Upper lobe of left lung (tissue), 6 donors: ENCODE measurements around the gene NFKBIL1. TPM values are rescaled to one million over a fixed set of nuclear protein-coding genes. Genes with fewer than 3 reads are reported as not detected.
"Not testable (repeated sequence)": the region's sequence is repeated elsewhere in the genome, so short reads cannot be mapped to it uniquely, and the experiment has no call there.

ENCODE experiments used
- ATAC-seq, 2 donors: fragments of 200-7000 bp; cut with Tn5 transposase; one replicate each; pipeline ENCODE4 v1.9.1; 2022; ENCODE audit warnings: mild to moderate bottlenecking in 2 of 2, moderate library complexity in 2 of 2; ENCODE audit not compliant: low FRiP score in 2 of 2
- DNase-seq, 2 donors: peaks; one replicate each; pipeline ENCODE4 v3.0.0-alpha.2; 2019 to 2020
- H3K27ac ChIP-seq, 4 donors: fragments of 200-600 bp; sonication (generic); one replicate each; pipeline ENCODE4 v1.5.1; 2016 to 2019
- H3K27me3 ChIP-seq, 4 donors: fragments of 200-600 bp; sonication (generic); one replicate each; pipeline ENCODE4 v1.5.1; 2017 to 2019
- H3K36me3 ChIP-seq, 4 donors: fragments of 200-600 bp; sonication (generic); one replicate each; pipeline ENCODE4 v1.5.1; 2016 to 2019
- H3K4me1 ChIP-seq, 4 donors: fragments of 200-600 bp; sonication (generic); one replicate each; pipeline ENCODE4 v1.5.1; 2018 to 2019
- H3K4me3 ChIP-seq, 4 donors: fragments of 200-600 bp; sonication (generic); one replicate each; pipeline ENCODE4 v1.5.1; 2017 to 2019; ENCODE audit warnings: mild to moderate bottlenecking in 2 of 4, moderate library complexity in 1 of 4
- H3K9me3 ChIP-seq, 4 donors: fragments of 200-600 bp; sonication (generic); one replicate each; pipeline ENCODE4 v1.5.1; 2018 to 2019
- CTCF ChIP-seq, 6 experiments: fragments of 450-650 bp in 4 of 6; fragments of 200-600 bp in 2 of 6; sonication (generic) in 2 of 6; IDR thresholded peaks; one replicate each; pipeline ENCODE4 v1.5.1; 2016 to 2019; ENCODE audit warnings: antibody characterized with exemption in 6 of 6
- EP300 ChIP-seq, 4 donors: sonication (generic); formaldehyde crosslinking; IDR thresholded peaks; one replicate each; pipeline ENCODE4 v1.5.1; 2017; ENCODE audit warnings: antibody characterized with exemption in 4 of 4, control low read depth in 2 of 4
- POLR2A ChIP-seq, 4 donors: fragments of 450-650 bp; IDR thresholded peaks; one replicate each; pipeline ENCODE4 v1.5.1; 2016 to 2017; ENCODE audit warnings: antibody characterized with exemption in 4 of 4, mild to moderate bottlenecking in 2 of 4
- POLR2AphosphoS5 ChIP-seq, 2 donors: sonication (generic); formaldehyde crosslinking; IDR thresholded peaks; one replicate each; pipeline ENCODE4 v1.5.1; 2017; ENCODE audit warnings: antibody characterized with exemption in 2 of 2
- WGBS, 2 donors: methylation state at CpG; one replicate each; pipeline ENCODE4 v1.1.5; 2017 to 2018; 5-methylcytosine and 5-hydroxymethylcytosine counted together
- total RNA-seq, 6 donors: library from RNA; depleted of rRNA in 4 of 6; stranded (reverse); fragments of >200 nt in 4 of 6; gene quantifications; one replicate each; pipeline versions ENCODE4 v1.1.0 to v1.2.1, GENCODE V29; 2016 to 2021
- donor health status: DM: no; HTN: no; CAD: no; lungs with moderate emphysema.
- donor health status: DM: no; HTN: yes; CAD: no; lungs with severe emphysema.

NFKBIL1 gene
- total RNA-seq, 6 donors from 2014 or later = 18.2 to 45.1 (median 23.8) TPM

- H3K36me3 ChIP-seq = no peaks in the 10 kb centered on the region
- peak within 1 kb of the TSS; percentile 43 to 84 (median 66) for H3K27ac ChIP-seq
- ATAC-seq (peak; percentile 48 to 68), DNase-seq (peak in 1 of 2 donors; percentile 63)
- H3K4me3 ChIP-seq = peak within 1 kb of the TSS in 2 of 4 donors; percentile 22 to 34
- H3K4me1 ChIP-seq = peaks cover 20 to 45% (median 30%) of the 10 kb centered on the region in 4 donors
- 23 to 24% methylated on average over 1 of the region's 1 CpG for WGBS, 2 donors
- no peaks in the 10 kb centered on the region for H3K9me3 ChIP-seq
- no peak for TF ChIP-seq EP300 (IDR thresholded peaks at IDR 0.05)
- TF ChIP-seq POLR2A (IDR thresholded peaks at IDR 0.05) = peak in 1 of 4 donors; percentile 7
- no peaks in the 10 kb centered on the region for H3K27me3 ChIP-seq
Measured at GRCh38 chr6:31586008-31586407, 38.6 kb downstream of the NFKBIL1 start, which contains the start of gene LST1. TSS of gene LST1 (plus strand) at chr6:31586277. CDS start at chr6:31587300, 1,023 bp downstream.

- DNase-seq (peak; percentile 51 to 75), ATAC-seq (peak; percentile 69 to 78)
- peaks cover 17 to 40% (median 27%) of the 10 kb centered on the region in 4 donors for H3K4me1 ChIP-seq
- 48 to 53% methylated on average over 7 to 8 of the region's 9 CpGs for WGBS, 2 donors
- no peak for TF ChIP-seq POLR2A (IDR thresholded peaks at IDR 0.05)
- no peak for TF ChIP-seq POLR2AphosphoS5 (IDR thresholded peaks at IDR 0.05)
- TF ChIP-seq CTCF (IDR thresholded peaks at IDR 0.05) = no peak
- TF ChIP-seq EP300 (IDR thresholded peaks at IDR 0.05) = no peak
- no peaks in the 10 kb centered on the region for H3K27me3 ChIP-seq
- H3K4me3 ChIP-seq = peak overlapping the region in 2 of 4 donors; percentile 22 to 34
- peak overlapping the region; percentile 43 to 84 (median 66) for H3K27ac ChIP-seq
- no peaks in the 10 kb centered on the region for H3K36me3 ChIP-seq
- H3K9me3 ChIP-seq = no peaks in the 10 kb centered on the region
Measured at GRCh38 chr6:31586599-31587281, 39.3 kb downstream of the NFKBIL1 start.

GRCh38 chr6:31587791-31588777 is 40.7 kb downstream of the NFKBIL1 start:
- Histone ChIP-seq H3K27ac (peak overlapping the region; percentile 43 to 84 (median 66)), H3K9me3 (no peaks in the 10 kb centered on the region), H3K4me3 (peak overlapping the region in 3 of 4 donors; percentile 9 to 34 (median 22)), H3K4me1 (peaks cover 8 to 32% (median 18%) of the 10 kb centered on the region in 4 donors), H3K36me3 (no peaks in the 10 kb centered on the region), H3K27me3 (no peaks in the 10 kb centered on the region)
- no peak for TF ChIP-seq POLR2AphosphoS5 (IDR thresholded peaks at IDR 0.05)
- ATAC-seq (no peak), DNase-seq (no peak)
- WGBS, 2 donors = 59 to 64% methylated on average over 11 to 12 of the region's 12 CpGs

- TF ChIP-seq CTCF (IDR thresholded peaks at IDR 0.05) = no peak
- TF ChIP-seq POLR2AphosphoS5 (IDR thresholded peaks at IDR 0.05) = no peak
- TF ChIP-seq EP300 (IDR thresholded peaks at IDR 0.05) = no peak
- TF ChIP-seq POLR2A (IDR thresholded peaks at IDR 0.05) = no peak
- DNase-seq (no peak), ATAC-seq (no peak)
- Histone ChIP-seq H3K4me3 (no peak overlapping the region), H3K4me1 (peaks cover 8 to 32% (median 18%) of the 10 kb centered on the region in 4 donors), H3K27ac (no peak overlapping the region), H3K27me3 (no peaks in the 10 kb centered on the region), H3K36me3 (no peaks in the 10 kb centered on the region), H3K9me3 (no peaks in the 10 kb centered on the region)
- 47 to 55% methylated on average over 9 of the region's 9 CpGs for WGBS, 2 donors
Measured at GRCh38 chr6:31588871-31589650, 41.7 kb downstream of the NFKBIL1 start.

GRCh38 chr6:31590691-31591090 is 43.3 kb downstream of the NFKBIL1 start:
- 81 to 90% methylated on average over 5 of the region's 5 CpGs for WGBS, 2 donors
- H3K27me3 ChIP-seq, H3K9me3 ChIP-seq, ATAC-seq, H3K4me3 ChIP-seq, DNase-seq, H3K27ac ChIP-seq, H3K36me3 ChIP-seq: not testable (repeated sequence)
- peaks cover 3 to 26% (median 12%) of the 10 kb centered on the region in 4 donors for H3K4me1 ChIP-seq
